Ascending aorta (tissue), 2 donors: ENCODE measurements around the gene TPPP. TPM values are rescaled to one million over a fixed set of nuclear protein-coding genes. Genes with fewer than 3 reads are reported as not detected.

Experiments used
- DNase-seq, 2 donors: peaks; one replicate each; pipeline ENCODE4 v3.0.0-alpha.2; 2019; ENCODE audit warnings: low spot score in 2 of 2
- H3K27ac ChIP-seq, 2 donors: fragments of 200-600 bp; sonication (generic); one replicate each; pipeline ENCODE4 v1.5.1; 2016 to 2017; ENCODE audit warnings: mild to moderate bottlenecking in 1 of 2
- H3K27me3 ChIP-seq: fragments of 200-600 bp; sonication (generic); one replicate; pipeline ENCODE4 v1.5.1; 2017
- H3K36me3 ChIP-seq, 2 donors: fragments of 200-600 bp; sonication (generic); one replicate each; pipeline ENCODE4 v1.5.1; 2016
- H3K4me1 ChIP-seq, 2 donors: fragments of 200-600 bp; sonication (generic); one replicate each; pipeline ENCODE4 v1.5.1; 2016 to 2017; ENCODE audit warnings: mild to moderate bottlenecking in 1 of 2
- H3K4me3 ChIP-seq, 2 donors: fragments of 200-600 bp; sonication (generic); one replicate each; pipeline ENCODE4 v1.5.1; 2016 to 2017; ENCODE audit warnings: mild to moderate bottlenecking in 1 of 2
- H3K9me3 ChIP-seq, 2 donors: fragments of 200-600 bp; sonication (generic); one replicate each; pipeline ENCODE4 v1.5.1; 2016
- intact Hi-C: fragments of 100-400 bp; cut with DNase I; formaldehyde crosslinking; loops from one replicate; pipeline ENCODE4 v1.15.1; 2023
- total RNA-seq: library from RNA; depleted of rRNA; stranded (reverse); fragments of >200 nt; gene quantifications from one replicate; pipeline ENCODE4 v1.1.0, GENCODE V29; 2016
- TF ChIP-seq, protein P1 (sequence below), 3 experiments: fragments of 200-600 bp in 2 of 3; fragments of 450-650 bp in 1 of 3; sonication (generic) in 2 of 3; IDR thresholded peaks; one replicate each; pipeline ENCODE4 v1.5.1; 2016 to 2019; ENCODE audit warnings: antibody characterized with exemption in 3 of 3, mild to moderate bottlenecking in 1 of 3, moderate library complexity in 1 of 3

Gene TPPP
- total RNA-seq, 1 donor from 2014 or later: 13.8 TPM

DNA sequence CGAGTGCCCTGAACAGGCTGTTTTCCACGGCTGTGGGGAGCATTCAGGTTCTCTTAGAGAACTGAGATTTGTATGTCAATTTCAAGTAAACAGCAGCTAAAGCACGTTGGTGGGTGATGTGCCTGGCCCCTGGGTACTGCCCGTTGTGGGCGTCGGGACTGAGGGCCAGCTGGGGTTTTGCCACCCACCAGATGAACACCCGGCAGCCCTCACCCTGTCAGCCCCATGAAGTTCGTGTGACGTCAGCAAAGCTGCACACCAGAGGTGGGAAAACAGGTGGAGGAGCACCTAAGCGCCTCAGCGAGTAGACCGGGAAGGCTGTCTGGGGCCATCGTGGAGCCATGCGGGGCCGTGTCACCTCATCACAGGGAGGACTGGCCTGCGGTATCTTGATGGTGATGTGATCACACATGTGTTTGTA is 71.8 kb downstream of the TPPP start:
- H3K4me3 ChIP-seq: no peak overlapping the region
- intact Hi-C loops: no loop called here
- peaks cover 18 to 22% of the 10 kb centered on the region in 2 donors for H3K36me3 ChIP-seq
- H3K27ac ChIP-seq: no peak overlapping the region
- DNase-seq: no peak
- H3K9me3 ChIP-seq: no peaks in the 10 kb centered on the region
- no peaks in the 10 kb centered on the region for H3K27me3 ChIP-seq
- no peaks in the 10 kb centered on the region for H3K4me1 ChIP-seq
- TF ChIP-seq, protein P1, sequence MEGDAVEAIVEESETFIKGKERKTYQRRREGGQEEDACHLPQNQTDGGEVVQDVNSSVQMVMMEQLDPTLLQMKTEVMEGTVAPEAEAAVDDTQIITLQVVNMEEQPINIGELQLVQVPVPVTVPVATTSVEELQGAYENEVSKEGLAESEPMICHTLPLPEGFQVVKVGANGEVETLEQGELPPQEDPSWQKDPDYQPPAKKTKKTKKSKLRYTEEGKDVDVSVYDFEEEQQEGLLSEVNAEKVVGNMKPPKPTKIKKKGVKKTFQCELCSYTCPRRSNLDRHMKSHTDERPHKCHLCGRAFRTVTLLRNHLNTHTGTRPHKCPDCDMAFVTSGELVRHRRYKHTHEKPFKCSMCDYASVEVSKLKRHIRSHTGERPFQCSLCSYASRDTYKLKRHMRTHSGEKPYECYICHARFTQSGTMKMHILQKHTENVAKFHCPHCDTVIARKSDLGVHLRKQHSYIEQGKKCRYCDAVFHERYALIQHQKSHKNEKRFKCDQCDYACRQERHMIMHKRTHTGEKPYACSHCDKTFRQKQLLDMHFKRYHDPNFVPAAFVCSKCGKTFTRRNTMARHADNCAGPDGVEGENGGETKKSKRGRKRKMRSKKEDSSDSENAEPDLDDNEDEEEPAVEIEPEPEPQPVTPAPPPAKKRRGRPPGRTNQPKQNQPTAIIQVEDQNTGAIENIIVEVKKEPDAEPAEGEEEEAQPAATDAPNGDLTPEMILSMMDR (IDR thresholded peaks at IDR 0.05): no peak

DNA sequence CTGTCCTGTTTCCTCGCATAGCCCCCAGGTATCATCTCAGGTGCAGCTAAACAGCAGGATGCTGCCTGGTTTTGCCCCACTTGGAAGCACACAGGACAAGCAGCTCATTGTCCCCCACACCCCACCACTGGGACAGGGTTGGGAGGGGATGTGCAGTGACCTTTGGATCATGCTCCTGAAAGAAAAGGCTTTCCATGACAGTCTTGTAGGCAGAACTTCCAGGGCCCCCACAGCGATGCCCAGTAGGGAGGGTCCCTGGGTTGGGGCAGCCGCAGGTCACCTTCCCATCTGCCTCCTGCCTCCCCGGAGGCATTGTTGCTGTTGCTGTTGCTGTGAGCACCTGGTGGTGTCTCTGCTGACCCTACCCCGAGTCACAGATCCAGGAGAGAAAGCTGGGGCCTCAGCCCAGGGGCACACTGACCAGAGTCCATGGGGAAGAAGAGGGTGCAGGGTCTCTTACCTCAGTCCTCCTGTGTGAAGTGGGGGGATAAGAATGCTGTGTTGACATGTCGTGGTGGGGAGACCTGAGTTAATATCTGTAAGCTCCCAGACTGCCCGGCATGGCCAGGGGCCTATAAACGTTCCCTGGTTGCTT is 72.5 kb downstream of the TPPP start:
- no peak overlapping the region for H3K27ac ChIP-seq
- H3K9me3 ChIP-seq: no peaks in the 10 kb centered on the region
- H3K4me1 ChIP-seq: no peaks in the 10 kb centered on the region
- no peaks in the 10 kb centered on the region for H3K27me3 ChIP-seq
- peaks cover 18 to 19% of the 10 kb centered on the region in 2 donors for H3K36me3 ChIP-seq
- no peak for DNase-seq
- intact Hi-C loops: no loop called here
- no peak overlapping the region for H3K4me3 ChIP-seq
- TF ChIP-seq, protein P1 (IDR thresholded peaks at IDR 0.05): no peak

DNA sequence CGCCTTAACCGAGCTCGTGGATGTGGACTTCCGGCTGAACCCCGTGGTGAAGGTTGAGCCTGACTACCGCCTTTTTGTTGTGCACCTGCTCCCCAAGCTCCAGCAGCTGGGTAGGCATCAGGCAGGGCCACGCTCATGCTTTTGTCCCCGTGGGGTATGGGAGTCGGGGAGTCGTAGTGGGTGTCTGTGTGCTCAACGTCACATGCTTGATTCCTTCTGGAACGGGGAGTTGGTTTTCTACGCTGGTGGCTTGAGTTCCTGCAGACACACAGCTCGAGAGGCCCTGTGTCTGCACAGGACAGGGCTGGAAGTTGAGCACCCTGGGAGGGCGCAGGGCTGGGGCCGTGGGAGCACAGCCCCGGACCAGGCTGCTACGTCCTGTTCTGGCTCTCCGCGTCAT is 73.0 kb downstream of the TPPP start:
- TF ChIP-seq, protein P1 (IDR thresholded peaks at IDR 0.05): no peak
- H3K4me3 ChIP-seq: no peak overlapping the region
- no peaks in the 10 kb centered on the region for H3K4me1 ChIP-seq
- intact Hi-C loops: no loop called here
- peaks cover 16 to 19% of the 10 kb centered on the region in 2 donors for H3K36me3 ChIP-seq
- no peaks in the 10 kb centered on the region for H3K9me3 ChIP-seq
- peak in 1 of 2 donors; percentile 56 for DNase-seq
- no peak overlapping the region for H3K27ac ChIP-seq
- no peaks in the 10 kb centered on the region for H3K27me3 ChIP-seq

DNA sequence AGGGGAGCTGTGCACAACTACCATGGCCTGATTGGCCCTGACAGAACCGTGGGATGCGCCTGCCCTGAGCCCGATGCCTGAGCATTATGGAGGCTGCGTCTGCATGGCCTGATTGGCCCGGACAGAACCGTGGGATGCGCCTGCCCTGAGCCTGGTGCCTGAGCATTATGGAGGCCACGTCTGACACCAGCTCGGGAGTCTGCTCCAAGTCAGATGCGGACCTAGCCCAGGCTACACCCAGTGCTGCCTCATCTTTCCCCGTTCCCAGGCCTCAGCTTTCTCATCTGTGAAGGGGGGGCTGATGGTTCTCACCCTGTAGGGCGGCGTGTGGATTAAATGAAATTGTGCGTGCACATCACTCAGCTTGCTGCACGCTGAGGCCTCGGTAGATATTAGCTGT is 73.7 kb downstream of the TPPP start:
- Histone ChIP-seq H3K9me3 (no peaks in the 10 kb centered on the region), H3K27me3 (no peaks in the 10 kb centered on the region), H3K4me3 (no peak overlapping the region), H3K27ac (no peak overlapping the region), H3K36me3 (peaks cover 16 to 19% of the 10 kb centered on the region in 2 donors), H3K4me1 (no peaks in the 10 kb centered on the region)
- peak in 1 of 2 donors; percentile 25 for DNase-seq
- intact Hi-C loops: loop anchor here (10.0 kb wide), 2 partner anchors 45 to 175 kb away; partner anchors contain the start of gene EXOC3
- TF ChIP-seq, protein P1 (IDR thresholded peaks at IDR 0.05): no peak

DNA sequence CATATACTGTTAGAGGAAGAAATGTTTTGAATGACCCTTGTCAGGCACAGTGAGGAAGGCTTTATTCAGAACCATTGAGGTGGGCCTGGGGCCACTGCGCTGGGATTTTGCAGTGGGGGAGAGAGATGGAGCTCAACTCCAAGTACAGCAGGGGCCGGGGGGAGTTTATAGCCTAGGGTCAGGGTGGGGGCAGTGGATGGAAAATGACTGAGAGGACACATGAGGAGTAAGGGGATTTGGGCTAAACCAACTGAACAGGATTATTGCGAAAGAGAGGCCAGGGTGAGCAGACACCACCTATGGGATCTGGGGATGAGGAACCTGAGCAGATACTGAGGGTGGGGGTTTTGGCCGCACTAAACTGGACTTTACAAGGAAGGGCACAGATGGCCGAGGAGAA is 74.7 kb downstream of the TPPP start:
- H3K27ac ChIP-seq: no peak overlapping the region
- intact Hi-C loops: loop anchor here (10.0 kb wide), 2 partner anchors 46 to 174 kb away; partner anchors contain the start of gene EXOC3

More for the DNA sequence above, 74.7 kb downstream of the TPPP start:
- Histone ChIP-seq H3K36me3 (peaks cover 16 to 19% of the 10 kb centered on the region in 2 donors), H3K27me3 (no peaks in the 10 kb centered on the region), H3K9me3 (no peaks in the 10 kb centered on the region), H3K4me3 (no peak overlapping the region), H3K4me1 (no peaks in the 10 kb centered on the region)
- DNase-seq: peak in 1 of 2 donors; percentile 28
- TF ChIP-seq, protein P1 (IDR thresholded peaks at IDR 0.05): no peak
